Left kidney (tissue), 2 donors: ENCODE results near the gene CNTNAP5. TPM values are rescaled to one million over a fixed set of nuclear protein-coding genes. Genes with fewer than 3 reads are reported as not detected.

ENCODE experiments used
- DNase-seq: peaks from one replicate; pipeline ENCODE4 v3.0.0-alpha.2; 2013
- polyA plus RNA-seq: library from polyadenylated mRNA; unstranded; fragments of 120-200 nt; gene quantifications from one replicate; pipeline ENCODE4 v1.2.1, GENCODE V29; 2013; ENCODE audit not compliant: insufficient read length

Gene CNTNAP5
- polyA plus RNA-seq, 1 donor = 0.03 TPM

- no peak for DNase-seq
These were observed 790.1 kb downstream of the CNTNAP5 start for GRCh38 chr2:124814968-124815745.

GRCh38 chr2:124816007-124816406, 790.9 kb downstream of the CNTNAP5 start:
- no peak for DNase-seq

DNA sequence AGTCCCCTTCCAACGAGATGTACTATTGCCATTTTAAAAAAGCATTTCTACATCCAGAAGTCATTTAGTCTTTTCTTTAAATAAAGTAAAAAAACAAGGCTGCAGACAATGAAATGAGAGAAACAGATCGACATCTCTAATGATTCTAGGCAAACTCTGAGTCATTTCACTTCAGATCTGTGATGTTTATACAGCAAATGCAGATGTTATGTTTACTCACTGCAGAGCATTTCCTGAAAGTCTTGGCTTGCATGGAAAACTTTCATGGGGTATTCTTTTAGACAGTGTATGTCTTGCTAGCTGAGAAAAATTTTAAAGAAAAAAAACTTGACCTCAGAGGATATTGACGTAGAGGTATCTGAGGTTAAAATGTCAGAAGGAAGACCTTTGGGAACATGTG, 797.4 kb downstream of the CNTNAP5 start:
- no peak for DNase-seq

- no peak for DNase-seq
These were observed 799.4 kb downstream of the CNTNAP5 start for GRCh38 chr2:124824441-124824840.

DNA sequence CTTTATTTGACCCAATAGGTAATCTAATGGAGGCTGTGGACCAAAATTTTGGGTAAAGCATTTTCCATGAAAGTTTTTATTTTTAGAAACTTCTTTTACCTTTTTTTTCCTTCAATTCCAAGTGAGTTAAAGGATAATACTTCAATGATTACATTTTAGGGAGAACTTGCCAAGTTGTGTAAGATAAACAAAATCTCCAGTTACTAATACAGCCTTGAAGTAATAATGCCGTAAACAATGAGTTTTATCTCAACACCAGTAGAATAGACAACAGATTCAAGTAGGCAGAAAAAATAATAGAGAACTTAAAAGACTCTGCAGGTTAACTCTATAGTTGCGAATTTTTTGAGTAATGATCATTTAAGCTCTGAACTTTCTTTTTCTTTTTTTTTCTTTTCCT, 807.4 kb downstream of the CNTNAP5 start:
- no peak for DNase-seq

GRCh38 chr2:124834331-124834730, 809.2 kb downstream of the CNTNAP5 start:
- no peak for DNase-seq

DNA sequence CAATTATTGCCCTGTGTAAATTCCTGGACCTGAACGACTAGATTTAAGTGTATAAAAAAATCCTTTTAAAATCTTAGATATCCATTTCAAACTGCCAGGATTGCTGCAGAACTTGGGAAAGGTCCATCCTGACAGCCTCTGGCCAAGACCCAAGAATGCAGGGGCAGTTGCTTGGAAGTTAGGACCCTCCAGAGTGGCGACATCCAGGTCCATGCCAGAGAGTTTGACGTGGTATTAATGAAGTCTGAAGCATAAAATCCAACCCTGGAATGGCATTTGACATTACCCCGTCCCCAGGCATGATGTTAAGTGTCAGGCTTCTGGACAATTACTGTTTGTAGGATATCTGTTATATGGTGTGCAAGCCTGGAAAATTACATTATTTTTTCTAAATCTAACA, 810.2 kb downstream of the CNTNAP5 start:
- no peak for DNase-seq

DNA sequence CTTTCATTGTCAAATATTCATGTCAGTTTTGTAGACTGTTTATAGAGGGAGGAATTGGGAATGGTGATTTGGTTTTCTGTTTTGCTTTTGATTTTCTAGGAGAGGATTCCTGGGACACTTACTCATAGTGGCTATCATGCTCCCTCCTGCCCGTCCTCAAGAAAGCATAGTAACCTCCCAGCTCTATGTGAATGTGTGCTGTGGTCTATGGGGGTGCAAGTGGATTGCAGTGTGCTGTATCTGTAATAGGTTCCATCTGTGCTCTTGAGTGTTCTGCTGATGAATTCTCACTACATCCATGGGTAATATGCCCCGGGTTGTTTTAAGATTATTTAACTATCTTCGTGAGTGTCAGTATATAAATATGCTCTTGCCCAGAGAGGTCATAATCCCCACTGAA, 811.3 kb downstream of the CNTNAP5 start:
- DNase-seq = no peak

- no peak for DNase-seq
These were observed 812.4 kb downstream of the CNTNAP5 start for GRCh38 chr2:124837496-124837895.

DNA sequence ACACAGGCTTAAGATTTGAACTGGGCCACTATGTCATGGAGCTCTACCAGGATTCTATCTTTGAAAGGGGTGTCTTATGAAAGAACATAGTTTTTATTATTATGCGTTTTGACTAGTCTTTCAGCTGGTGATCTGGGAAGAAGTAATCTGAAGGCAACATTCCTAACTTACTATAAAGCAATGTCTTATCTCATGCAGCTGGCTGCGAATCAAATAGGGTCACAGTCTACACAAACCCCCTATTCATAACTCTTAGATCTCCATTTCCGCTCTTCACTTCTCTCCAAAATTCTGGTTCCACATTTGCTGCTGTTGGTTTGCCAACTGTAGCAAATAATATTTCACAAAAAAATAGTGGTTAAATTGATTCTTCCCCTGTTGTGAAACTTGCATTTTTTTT, 813.3 kb downstream of the CNTNAP5 start:
- DNase-seq = no peak

DNA sequence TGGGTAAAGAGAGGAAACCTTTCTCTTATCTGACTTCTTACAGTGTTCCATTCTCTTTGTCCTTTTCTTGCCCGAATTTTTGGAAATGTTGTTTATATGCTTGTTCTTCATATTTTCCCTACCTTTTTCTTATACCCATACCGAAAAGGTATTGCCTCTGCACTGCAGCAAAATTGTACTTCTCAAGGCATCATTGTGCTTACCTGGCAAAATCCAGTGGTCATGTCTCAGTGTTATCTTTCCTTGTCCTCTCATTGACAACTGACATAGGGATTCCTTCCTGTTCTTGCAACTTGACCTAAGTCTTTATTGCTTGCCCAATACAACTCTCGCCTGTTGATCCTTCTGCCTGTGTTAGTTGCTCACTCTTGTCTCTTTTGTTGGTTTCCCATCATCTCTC, 842.2 kb downstream of the CNTNAP5 start:
- DNase-seq = no peak

DNA sequence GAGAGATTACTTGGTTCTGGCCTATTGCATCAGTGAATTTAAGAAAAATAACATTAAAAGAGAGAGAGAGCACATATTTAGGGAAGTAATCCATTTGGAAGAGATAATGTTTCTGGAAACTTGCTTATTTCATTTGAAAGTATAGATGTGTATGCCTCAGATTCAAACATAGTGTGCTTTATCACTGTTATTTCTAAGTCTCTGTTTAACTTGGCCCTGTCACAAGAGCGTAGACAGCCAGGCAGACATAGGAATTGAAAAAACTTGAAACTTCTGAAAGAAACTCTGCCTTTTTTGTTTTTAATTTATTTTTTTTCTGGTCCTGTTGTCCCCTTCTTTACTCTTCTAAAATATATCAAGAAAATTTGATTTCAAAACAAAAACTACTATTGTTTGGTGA, 849.1 kb downstream of the CNTNAP5 start:
- DNase-seq = no peak

- DNase-seq = no peak
These were observed 849.6 kb downstream of the CNTNAP5 start for GRCh38 chr2:124874676-124875075.

DNA sequence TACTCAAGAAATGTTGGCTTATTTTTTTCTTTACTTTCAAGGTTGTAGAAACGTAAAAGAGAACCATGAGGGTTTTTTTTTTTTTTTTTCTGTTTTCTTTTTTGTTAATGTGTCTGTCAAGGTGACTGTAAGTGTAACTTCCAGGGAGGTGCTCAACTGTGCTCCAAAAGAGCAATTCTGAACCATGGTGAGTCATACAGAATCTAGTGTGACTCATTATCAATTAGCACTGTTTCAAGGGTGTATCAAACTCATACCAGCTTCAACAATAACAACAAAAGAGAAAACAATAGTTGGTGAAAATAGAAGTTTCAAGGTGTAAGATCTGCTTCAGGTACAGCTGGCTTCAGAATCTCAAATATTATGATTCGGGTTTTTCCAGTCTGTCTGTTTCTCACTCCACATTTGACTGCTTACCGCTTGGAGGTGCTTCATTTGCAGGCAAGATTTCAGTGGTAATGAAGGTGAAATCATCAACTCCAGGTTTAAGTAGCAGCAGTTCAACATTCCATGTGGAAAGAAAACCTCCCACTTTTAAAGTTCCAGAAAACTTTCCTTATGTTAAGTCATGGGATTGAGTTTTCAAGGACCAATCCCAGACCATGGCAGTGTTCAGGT, 850.6 kb downstream of the CNTNAP5 start:
- DNase-seq = no peak

DNA sequence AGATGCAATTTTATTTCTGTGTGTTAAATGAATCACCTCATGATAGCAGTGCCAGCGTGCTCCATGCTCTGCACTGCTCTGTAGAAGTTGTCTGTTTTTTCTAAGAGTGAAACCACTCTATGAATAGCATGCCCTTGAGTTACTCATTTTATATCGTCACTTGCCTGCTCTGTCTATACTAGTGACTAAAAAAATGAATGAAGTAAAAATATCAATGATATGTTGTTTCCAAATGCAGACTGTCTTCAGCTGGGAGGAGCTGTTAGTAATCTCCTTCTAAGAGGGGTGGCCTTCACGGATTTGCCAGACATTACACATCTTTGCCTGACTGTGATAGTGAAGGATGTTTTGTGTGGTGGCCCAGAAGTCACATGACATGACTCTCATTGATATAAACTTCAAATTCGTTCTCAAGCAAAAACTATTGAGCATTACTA, 852.1 kb downstream of the CNTNAP5 start:
- no peak for DNase-seq

DNA sequence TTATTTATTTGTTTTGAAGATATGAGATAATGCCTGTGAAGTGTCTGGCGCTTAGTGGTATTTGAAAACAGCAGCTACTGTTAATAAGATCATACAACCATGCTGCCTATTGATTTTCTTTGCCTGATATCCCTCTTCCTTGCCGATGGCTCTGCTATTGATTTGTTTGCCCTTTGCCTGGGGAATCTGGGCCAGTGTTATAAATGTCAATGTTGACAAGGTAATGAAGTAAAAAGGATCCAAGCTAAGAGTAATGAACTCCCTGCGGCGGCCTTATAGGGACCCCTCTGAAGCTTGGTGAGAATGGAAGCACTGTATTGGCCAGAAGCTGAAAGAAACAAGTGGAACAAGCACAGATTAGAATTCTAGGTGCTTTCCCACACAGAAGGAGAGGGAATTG, 854.6 kb downstream of the CNTNAP5 start:
- DNase-seq = no peak

DNA sequence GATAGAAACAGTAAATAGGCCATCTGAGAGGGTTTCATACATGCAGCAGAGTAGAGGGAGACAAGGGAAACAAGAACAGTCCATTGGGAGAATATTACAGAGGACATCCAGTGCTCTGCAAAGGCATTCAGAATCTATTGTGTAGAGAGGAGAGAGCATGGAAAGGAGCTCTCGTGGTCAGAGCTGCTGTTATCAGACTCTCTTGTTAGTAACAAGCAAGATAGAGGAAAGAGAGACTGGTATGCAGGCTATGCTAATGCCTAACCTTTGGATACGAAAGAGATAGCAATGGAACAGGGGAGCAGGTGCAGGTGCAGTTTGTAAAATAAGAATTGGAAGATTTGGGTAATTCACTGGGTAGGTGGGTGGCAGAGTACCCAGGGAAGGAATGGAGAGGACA, 855.9 kb downstream of the CNTNAP5 start:
- DNase-seq = no peak

GRCh38 chr2:124882423-124882822, 857.3 kb downstream of the CNTNAP5 start:
- DNase-seq = no peak

DNA sequence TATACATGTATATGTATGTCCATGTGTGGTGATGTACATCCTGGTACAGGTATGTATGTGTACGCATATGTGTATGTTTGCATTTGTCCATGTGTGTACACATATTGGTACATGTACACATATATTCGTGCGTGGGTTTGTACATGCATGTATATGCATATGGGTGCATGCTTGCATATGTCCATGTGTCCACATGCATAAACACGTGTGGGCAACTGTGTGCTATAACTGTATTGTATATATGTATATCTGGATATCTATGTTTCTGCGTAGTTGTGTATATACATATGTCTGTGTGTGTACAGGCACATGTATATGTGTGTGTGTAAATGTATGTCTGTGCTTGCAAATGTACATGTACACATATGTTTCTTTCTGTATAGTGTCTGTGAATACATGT, 858.5 kb downstream of the CNTNAP5 start:
- no peak for DNase-seq

DNA sequence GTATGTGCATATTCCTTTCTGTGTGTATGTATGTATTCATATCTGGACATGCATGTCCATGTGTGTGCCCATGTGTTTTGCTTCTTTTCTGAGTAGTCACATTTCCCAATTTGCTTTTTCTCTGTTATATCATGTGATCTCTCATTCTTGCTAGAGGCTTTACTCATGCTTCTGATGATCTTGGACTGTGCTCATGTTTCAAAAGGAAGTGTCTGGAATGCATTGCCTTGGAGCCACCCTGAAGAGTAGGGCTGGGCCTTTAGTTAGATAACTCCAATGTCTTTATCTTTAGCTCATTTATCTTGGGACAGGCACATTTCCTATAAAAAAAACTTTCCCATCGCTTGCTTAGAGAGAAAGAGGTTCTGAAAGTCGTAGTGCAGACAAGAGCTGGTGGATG, 859.2 kb downstream of the CNTNAP5 start:
- DNase-seq = no peak

GRCh38 chr2:124886216-124886615, 861.1 kb downstream of the CNTNAP5 start:
- no peak for DNase-seq

DNA sequence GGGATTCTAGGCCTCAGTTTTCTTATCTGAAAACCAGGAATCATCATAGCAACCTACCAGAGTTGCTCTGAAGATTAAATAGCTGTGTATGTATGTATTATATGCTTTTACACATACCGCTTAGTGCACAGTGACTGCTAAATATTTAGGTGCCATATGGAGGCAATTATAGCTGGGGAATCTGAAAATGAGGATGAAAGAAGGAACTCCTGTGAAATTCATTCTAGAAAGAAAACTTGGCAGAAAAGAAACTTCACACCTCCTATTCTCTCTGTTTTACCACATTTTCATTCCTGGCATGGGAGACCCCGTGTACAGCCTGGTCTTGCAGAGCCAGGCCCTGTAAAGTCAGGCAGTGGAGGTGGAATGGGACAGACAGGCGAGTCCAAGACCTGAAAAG, 862.4 kb downstream of the CNTNAP5 start:
- no peak for DNase-seq

- DNase-seq = no peak
These were observed 863.3 kb downstream of the CNTNAP5 start for GRCh38 chr2:124888431-124888830.

- DNase-seq = no peak
These were observed 869.1 kb downstream of the CNTNAP5 start for GRCh38 chr2:124894199-124894598.
